Fibroblast of villous mesenchyme (primary cell): ENCODE measurements around the gene IL20. TPM values are rescaled to one million over a fixed set of nuclear protein-coding genes. Genes with fewer than 3 reads are reported as not detected.

Experiments used
- total RNA-seq: library from RNA; depleted of rRNA; stranded (reverse); fragments of >200 nt; gene quantifications from 2 replicates; pipeline ENCODE4 v1.2.3, GENCODE V29; 2012

Gene IL20
- total RNA-seq, 1 donor, result 0.86 TPM

Other genes starting within 250 kb of the IL20 start
- 37.4 and 46.2 TPM in 2 replicates for gene DYRK3, start 230.1 kb upstream of the IL20 start, total RNA-seq
- gene MAPKAPK2, start 180.7 kb upstream of the IL20 start, total RNA-seq, result 45.3 and 46.4 TPM in 2 replicates
- 0.97 and 1.7 TPM in 2 replicates for gene IL19, start 94.8 kb upstream of the IL20 start, total RNA-seq
- gene IL10, start 93.1 kb upstream of the IL20 start, total RNA-seq, result under 0.01 TPM in 1 of 2 replicates, not detected in the other
- 0.86 and 2.6 TPM in 2 replicates for gene IL24, start 31.8 kb downstream of the IL20 start, total RNA-seq
- 1.3 and 1.6 TPM in 2 replicates for gene FCMR, start 56.3 kb downstream of the IL20 start, total RNA-seq
- not detected in 2 replicates for gene PIGR, start 80.8 kb downstream of the IL20 start, total RNA-seq
- gene FCAMR, start 104.8 kb downstream of the IL20 start, total RNA-seq, result not detected in 2 replicates
- under 0.01 TPM in 1 of 2 replicates, not detected in the other for gene C1orf116, start 167.1 kb downstream of the IL20 start, total RNA-seq
- 10.6 and 16.0 TPM in 2 replicates for gene YOD1, start 185.6 kb downstream of the IL20 start, total RNA-seq
- 6.9 and 8.7 TPM in 2 replicates for gene PFKFB2, start 187.7 kb downstream of the IL20 start, total RNA-seq
- gene C4BPB, start 223.2 kb downstream of the IL20 start, total RNA-seq, result 0.32 TPM in 1 of 2 replicates, not detected in the other
- not detected in 2 replicates for gene C4BPA, start 238.6 kb downstream of the IL20 start, total RNA-seq